Ecto neural progenitor cell (in vitro differentiated cells): ENCODE results near the gene ERAL1.
"Not testable (repeated sequence)": the region's sequence is repeated elsewhere in the genome, so short reads cannot be mapped to it uniquely, and the experiment has no call there.

ENCODE experiments used
- DNase-seq: peaks from one replicate; pipeline ENCODE4 v3.0.0-alpha.2; 2018; ENCODE audit warnings: low spot score

ERAL1 gene

GRCh38 chr17:28853295-28853694 is 1.5 kb upstream of the ERAL1 start:
- no peak for DNase-seq

GRCh38 chr17:28855336-28855679 is 492 bp downstream of the ERAL1 start:
- no peak for DNase-seq

- DNase-seq, result no peak
Measured at GRCh38 chr17:28856028-28856574, 1.3 kb downstream of the ERAL1 start.

- DNase-seq, result no peak
Measured at GRCh38 chr17:28857905-28858800, 3.3 kb downstream of the ERAL1 start.

GRCh38 chr17:28858801-28859355 is 4.1 kb downstream of the ERAL1 start:
- no peak for DNase-seq

GRCh38 chr17:28860363-28860808 is 5.6 kb downstream of the ERAL1 start:
- DNase-seq, result no peak

- DNase-seq, result no peak
Measured at GRCh38 chr17:28861393-28862203, 6.8 kb downstream of the ERAL1 start.

- no peak for DNase-seq
Measured at GRCh38 chr17:28862561-28862960, 7.7 kb downstream of the ERAL1 start.

GRCh38 chr17:28863953-28864352 is 9.1 kb downstream of the ERAL1 start:
- no peak for DNase-seq

- no peak for DNase-seq
Measured at GRCh38 chr17:28864991-28865849, 10.4 kb downstream of the ERAL1 start.

- no peak for DNase-seq
Measured at GRCh38 chr17:28865946-28866752, 11.3 kb downstream of the ERAL1 start.

- no peak for DNase-seq
Measured at GRCh38 chr17:28867276-28867675, 12.5 kb downstream of the ERAL1 start.

GRCh38 chr17:28871056-28871579 is 16.3 kb downstream of the ERAL1 start:
- no peak for DNase-seq

- no peak for DNase-seq
Measured at GRCh38 chr17:28873839-28874238, 19.0 kb downstream of the ERAL1 start.

- no peak for DNase-seq
Measured at GRCh38 chr17:28874750-28875149, 19.9 kb downstream of the ERAL1 start.

- DNase-seq, result no peak
Measured at GRCh38 chr17:28875848-28876550, 21.2 kb downstream of the ERAL1 start.

- not testable (repeated sequence) for DNase-seq
Measured at GRCh38 chr17:28877150-28877711, 22.4 kb downstream of the ERAL1 start.

- DNase-seq, result no peak
Measured at GRCh38 chr17:28878158-28878910, 23.5 kb downstream of the ERAL1 start.

- no peak for DNase-seq
Measured at GRCh38 chr17:28878981-28879380, 24.2 kb downstream of the ERAL1 start.
